Neural cell (in vitro differentiated cells): Measurements from ENCODE around the gene COPS4. TPM values are rescaled to one million over a fixed set of nuclear protein-coding genes. Genes with fewer than 3 reads are reported as not detected.

Source experiments
- H2AFZ ChIP-seq: fragments of 200-600, 300-800 bp; sonication (generic), shearing (Covaris generic); 2 replicates; pipeline ENCODE4 v1.6.0; 2014; ENCODE audit warnings: low read depth, mild to moderate bottlenecking, antibody characterized with exemption, low read length, moderate library complexity
- H3F3A ChIP-seq: fragments of 200-600 bp; shearing (Covaris generic); 2 replicates; pipeline ENCODE4 v1.6.1; 2016; ENCODE audit warnings: mild to moderate bottlenecking, moderate library complexity, mixed read lengths, antibody characterized with exemption, low read length; ENCODE audit not compliant: insufficient read depth, poor library complexity, severe bottlenecking
- H3K27ac ChIP-seq: fragments of 200-600, 300-800 bp; sonication (generic), shearing (Covaris generic); 2 replicates; pipeline ENCODE4 v1.5.1; 2014; ENCODE audit warnings: mild to moderate bottlenecking, low read length, moderate library complexity
- H3K27me3 ChIP-seq: fragments of 300-800, 200-600 bp; sonication (generic), shearing (Covaris generic); 2 replicates; pipeline ENCODE4 v1.6.0; 2014; ENCODE audit warnings: mild to moderate bottlenecking, low read depth, low read length, moderate library complexity; ENCODE audit not compliant: insufficient read depth
- H3K36me3 ChIP-seq: fragments of 300-800, 200-600 bp; sonication (generic), shearing (Covaris generic); 2 replicates; pipeline ENCODE4 v1.5.1; 2014; ENCODE audit warnings: mild to moderate bottlenecking, antibody characterized with exemption, low read length, moderate library complexity; ENCODE audit not compliant: insufficient read depth
- H3K4me2 ChIP-seq: fragments of 300-800, 200-600 bp; sonication (generic), shearing (Covaris generic); 2 replicates; pipeline ENCODE4 v1.6.0; 2014; ENCODE audit warnings: mild to moderate bottlenecking, low read length
- H3K4me3 ChIP-seq: fragments of 300-800, 200-600 bp; sonication (generic), shearing (Covaris generic); 2 replicates; pipeline ENCODE4 v1.5.1; 2014; ENCODE audit warnings: mild to moderate bottlenecking, low read length, moderate library complexity
- H3K79me2 ChIP-seq: fragments of 200-600 bp; shearing (Covaris generic); replicated peaks from 2 replicates; pipeline ENCODE4 v1.6.0; 2014; ENCODE audit warnings: mild to moderate bottlenecking, low read length, moderate library complexity; ENCODE audit not compliant: insufficient read depth
- H3K9ac ChIP-seq: fragments of 300-800, 200-600 bp; sonication (generic), shearing (Covaris generic); 2 replicates; pipeline ENCODE4 v1.6.1; 2016; ENCODE audit warnings: mild to moderate bottlenecking, low read length, mixed read lengths
- H3K9me2 ChIP-seq: fragments of 200-600 bp; shearing (Covaris generic); 2 replicates; pipeline ENCODE4 v1.6.1; 2016; ENCODE audit warnings: mild to moderate bottlenecking, low read length, mixed read lengths; ENCODE audit not compliant: insufficient read depth
- H3K9me3 ChIP-seq: fragments of 200-600, 300-800 bp; sonication (generic), shearing (Covaris generic); 2 replicates; pipeline ENCODE4 v1.6.1; 2016; ENCODE audit warnings: mild to moderate bottlenecking, mixed run types, low read length, moderate library complexity, mixed read lengths
- H4K20me1 ChIP-seq: fragments of 200-600 bp; shearing (Covaris generic); 2 replicates; pipeline ENCODE4 v1.6.1; 2016; ENCODE audit warnings: mild to moderate bottlenecking, mixed run types; ENCODE audit not compliant: insufficient read depth
- CTCF ChIP-seq: fragments of 450-650 bp; IDR thresholded peaks from 2 replicates; pipeline ENCODE4 v1.5.1; 2014; ENCODE audit warnings: antibody characterized with exemption, mild to moderate bottlenecking, moderate library complexity; ENCODE audit not compliant: poor library complexity, severe bottlenecking
- EP300 ChIP-seq: fragments of 450-650 bp; conservative IDR thresholded peaks from 2 replicates; pipeline ENCODE4 v1.6.1; 2014; ENCODE audit warnings: antibody characterized with exemption, mild to moderate bottlenecking, moderate library complexity; ENCODE audit not compliant: poor library complexity, severe bottlenecking
- EZH2 ChIP-seq: fragments of 200-600, 300-800 bp; shearing (Covaris generic), sonication (generic); IDR thresholded peaks from 2 replicates; pipeline ENCODE4 v1.6.1; 2014; ENCODE audit warnings: antibody characterized with exemption, low read length, borderline replicate concordance, mild to moderate bottlenecking; ENCODE audit not compliant: insufficient read depth, poor library complexity, severe bottlenecking
- MXI1 ChIP-seq: fragments of 450-650 bp; conservative IDR thresholded peaks from 2 replicates; pipeline ENCODE4 v1.6.1; 2014; ENCODE audit warnings: antibody characterized with exemption, mild to moderate bottlenecking; ENCODE audit not compliant: poor library complexity, severe bottlenecking
- POLR2AphosphoS5 ChIP-seq: IDR thresholded peaks from 2 replicates; pipeline ENCODE4 v1.6.1; 2012
- RAD21 ChIP-seq: fragments of 450-650 bp; conservative IDR thresholded peaks from 2 replicates; pipeline ENCODE4 v1.6.1; 2014; ENCODE audit warnings: antibody characterized with exemption, mild to moderate bottlenecking, moderate library complexity
- SMC3 ChIP-seq: fragments of 450-650 bp; conservative IDR thresholded peaks from 2 replicates; pipeline ENCODE4 v1.6.1; 2014; ENCODE audit warnings: antibody characterized with exemption, mild to moderate bottlenecking, moderate library complexity; ENCODE audit not compliant: poor library complexity
- TAF1 ChIP-seq: IDR thresholded peaks from 2 replicates; pipeline ENCODE4 v1.6.1; 2012; ENCODE audit warnings: low read depth
- polyA plus RNA-seq: library from polyadenylated mRNA; depleted of rRNA; stranded (reverse); fragments of >200 nt; gene quantifications from 2 replicates; pipeline ENCODE4 v1.2.3, GENCODE V29; 2014
- TF ChIP-seq, protein P1 (sequence below): IDR thresholded peaks from 2 replicates; pipeline ENCODE4 v1.6.1; 2012; ENCODE audit warnings: borderline replicate concordance

The COPS4 gene
- polyA plus RNA-seq, 1 donor from 2014 or later: 77.7 TPM

DNA sequence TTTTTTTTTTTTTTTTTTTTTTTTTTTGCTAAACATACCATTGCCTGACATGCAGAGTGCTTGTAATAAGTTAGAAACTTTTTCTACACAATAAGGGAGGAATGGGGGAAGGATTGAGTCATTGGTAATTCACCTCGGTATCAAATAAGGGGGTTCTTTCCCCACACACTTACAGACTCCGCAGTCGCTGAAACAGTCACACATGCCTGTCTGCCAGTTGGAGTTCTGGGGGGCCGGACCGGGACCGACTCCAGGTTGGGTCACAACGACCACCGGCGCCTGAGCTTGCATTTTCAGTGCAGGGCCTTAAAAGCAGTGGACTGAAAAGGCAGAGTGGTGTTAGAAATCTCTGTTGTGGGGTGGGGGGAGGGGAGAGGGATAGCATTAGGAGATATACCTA lies 72.6 kb downstream of the COPS4 start:
- Histone ChIP-seq H3K36me3 (no peaks in the 10 kb centered on the region), H3K4me3 (no peak overlapping the region), H3K9me2 (no peaks in the 10 kb centered on the region), H3K79me2 (no peaks in the 10 kb centered on the region), H3K27ac (no peak overlapping the region), H3F3A (no peaks in the 10 kb centered on the region), H3K9ac (no peak overlapping the region), H3K4me2 (no peak overlapping the region), H3K9me3 (no peaks in the 10 kb centered on the region), H4K20me1 (no peaks in the 10 kb centered on the region), H2AFZ (no peak overlapping the region), H3K27me3 (peaks cover 32% of the 10 kb centered on the region)
- no peak for TF ChIP-seq SMC3
- TF ChIP-seq EP300: no peak
- no peak for TF ChIP-seq TAF1
- TF ChIP-seq POLR2AphosphoS5: no peak
- no peak for TF ChIP-seq CTCF
- no peak for TF ChIP-seq MXI1

DNA sequence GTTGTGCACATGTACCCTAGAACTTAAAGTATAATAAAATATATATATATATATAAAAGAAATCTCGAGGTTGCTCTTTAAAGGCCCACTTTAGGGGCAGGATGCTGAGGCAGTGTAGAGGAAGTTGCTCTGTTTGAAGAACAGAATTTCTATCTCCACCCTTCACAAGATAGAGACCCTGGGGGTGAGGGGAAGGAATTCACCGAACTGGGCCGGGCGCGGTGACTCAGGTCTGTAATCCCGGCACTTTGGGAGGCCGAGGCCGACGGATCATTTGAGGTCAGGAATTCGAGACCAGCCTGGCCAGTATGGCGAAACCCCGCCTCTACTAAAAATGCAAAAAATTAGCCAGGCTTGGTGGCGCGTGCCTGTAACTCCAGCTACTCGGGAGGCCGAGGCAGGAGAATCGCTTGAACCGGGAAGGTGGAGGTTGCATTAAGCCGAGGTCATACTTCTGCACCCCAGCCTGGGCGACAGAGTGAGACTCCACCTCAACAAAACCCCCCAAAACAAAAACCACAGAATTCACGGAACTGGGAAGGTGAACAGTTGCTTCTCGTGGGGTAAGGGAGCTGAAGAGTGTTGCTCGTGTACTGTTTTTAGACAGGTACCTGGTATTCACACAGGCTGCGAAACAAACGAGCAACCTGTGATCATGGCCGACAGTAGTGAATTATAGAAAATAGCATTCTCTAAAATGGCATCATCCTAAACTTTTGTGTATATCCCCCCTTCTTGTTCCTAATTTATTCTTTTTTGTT lies 73.3 kb downstream of the COPS4 start:
- H4K20me1 ChIP-seq: no peaks in the 10 kb centered on the region
- no peaks in the 10 kb centered on the region for H3K36me3 ChIP-seq
- H3K9ac ChIP-seq: no peak overlapping the region
- H2AFZ ChIP-seq: no peak overlapping the region
- no peak overlapping the region for H3K27ac ChIP-seq
- TF ChIP-seq, protein P1, sequence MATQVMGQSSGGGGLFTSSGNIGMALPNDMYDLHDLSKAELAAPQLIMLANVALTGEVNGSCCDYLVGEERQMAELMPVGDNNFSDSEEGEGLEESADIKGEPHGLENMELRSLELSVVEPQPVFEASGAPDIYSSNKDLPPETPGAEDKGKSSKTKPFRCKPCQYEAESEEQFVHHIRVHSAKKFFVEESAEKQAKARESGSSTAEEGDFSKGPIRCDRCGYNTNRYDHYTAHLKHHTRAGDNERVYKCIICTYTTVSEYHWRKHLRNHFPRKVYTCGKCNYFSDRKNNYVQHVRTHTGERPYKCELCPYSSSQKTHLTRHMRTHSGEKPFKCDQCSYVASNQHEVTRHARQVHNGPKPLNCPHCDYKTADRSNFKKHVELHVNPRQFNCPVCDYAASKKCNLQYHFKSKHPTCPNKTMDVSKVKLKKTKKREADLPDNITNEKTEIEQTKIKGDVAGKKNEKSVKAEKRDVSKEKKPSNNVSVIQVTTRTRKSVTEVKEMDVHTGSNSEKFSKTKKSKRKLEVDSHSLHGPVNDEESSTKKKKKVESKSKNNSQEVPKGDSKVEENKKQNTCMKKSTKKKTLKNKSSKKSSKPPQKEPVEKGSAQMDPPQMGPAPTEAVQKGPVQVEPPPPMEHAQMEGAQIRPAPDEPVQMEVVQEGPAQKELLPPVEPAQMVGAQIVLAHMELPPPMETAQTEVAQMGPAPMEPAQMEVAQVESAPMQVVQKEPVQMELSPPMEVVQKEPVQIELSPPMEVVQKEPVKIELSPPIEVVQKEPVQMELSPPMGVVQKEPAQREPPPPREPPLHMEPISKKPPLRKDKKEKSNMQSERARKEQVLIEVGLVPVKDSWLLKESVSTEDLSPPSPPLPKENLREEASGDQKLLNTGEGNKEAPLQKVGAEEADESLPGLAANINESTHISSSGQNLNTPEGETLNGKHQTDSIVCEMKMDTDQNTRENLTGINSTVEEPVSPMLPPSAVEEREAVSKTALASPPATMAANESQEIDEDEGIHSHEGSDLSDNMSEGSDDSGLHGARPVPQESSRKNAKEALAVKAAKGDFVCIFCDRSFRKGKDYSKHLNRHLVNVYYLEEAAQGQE: no peak
- TF ChIP-seq SMC3 (no peak), EZH2 (no peak), RAD21 (no peak), EP300 (no peak)
- no peaks in the 10 kb centered on the region for H3K9me3 ChIP-seq
- H3K4me2 ChIP-seq: no peak overlapping the region
- no peaks in the 10 kb centered on the region for H3K9me2 ChIP-seq
- no peak overlapping the region for H3K4me3 ChIP-seq
- peaks cover 32% of the 10 kb centered on the region for H3K27me3 ChIP-seq
- H3F3A ChIP-seq: no peaks in the 10 kb centered on the region
- H3K79me2 ChIP-seq: no peaks in the 10 kb centered on the region
